ENCODE data around the gene CTDSP2. TPM values are rescaled to one million over a fixed set of nuclear protein-coding genes. Genes with fewer than 3 reads are reported as not detected.
A peak's percentile ranks its signal among the peaks of the same experiment; 100 is the strongest.

Gene CTDSP2
- total and polyA plus RNA-seq, 10 of the 15 experiments (the other 5 are each of a cell fraction or from before 2014, with no cell fraction given) = 17.3 to 98.2 (median 54.1) TPM

- no peak for TF ChIP-seq ZNF217 (IDR thresholded peaks at IDR 0.05)
- TF ChIP-seq HSF1 (IDR thresholded peaks at IDR 0.05; ENCODE audit: low read depth, low read length) = no peak
- TF ChIP-seq SUZ12 (IDR thresholded peaks at IDR 0.05; ENCODE audit: unreplicated experiment) = no peak
- no peak for TF ChIP-seq PKNOX1 (IDR thresholded peaks at IDR 0.05)
- TF ChIP-seq JUND (IDR thresholded peaks at IDR 0.05; ENCODE audit: low read depth, low read length) = no peak
- no peak; a peak in 1 of 4 replicates for TF ChIP-seq IKZF2 (IDR thresholded peaks at IDR 0.05)
- TF ChIP-seq FOXK2 (IDR thresholded peaks at IDR 0.05) = no peak
Measured at GRCh38 chr12:57771236-57771872, 75.2 kb downstream of the CTDSP2 start (continued).

GRCh38 chr12:57770734-57771133 lies 75.8 kb downstream of the CTDSP2 start:
- H3K27me3 ChIP-seq (replicated peaks in 1 of 2; ENCODE audit: control insufficient read depth in 2 of 2, insufficient read depth in 2 of 2, low read length in 1 of 2) = peaks cover 6 to 8% of the 10 kb centered on the region in 2 experiments; a peak in 3 of 4 replicates
- H4K20me1 ChIP-seq (ENCODE audit: control insufficient read depth, insufficient read depth) = no peaks in the 10 kb centered on the region
- SMC1A ChIA-PET (ENCODE audit: uncharacterized antibody, unreplicated experiment) = interaction anchor here (0.7 kb wide), 1 partner anchor 11 kb away, joined by 3 read pairs; no protein-coding TSS in a partner anchor
- 54% methylated on average over 4 of the region's 4 CpGs for WGBS (ENCODE audit: insufficient coverage, insufficient replicate concordance, low lambda C conversion rate, missing lambda C conversion rate)
- H3K4me1 ChIP-seq (ENCODE audit: control insufficient read depth, insufficient read depth, low read length) = peaks cover 11% of the 10 kb centered on the region
- peak overlapping the region; percentile 99; the same call in 1 of the 2 replicates for H3K4me2 ChIP-seq (ENCODE audit: control insufficient read depth, insufficient read depth)
- BruUV-seq (replicated peaks) = no TSS peak
- CTCF ChIA-PET = interaction anchor here (0.5 to 7.3 kb wide), 4 partner anchors 11 to 19 kb away, joined by 3 to 62 read pairs (median 4); partner anchors contain the start of genes CDK4, MARCHF9 and TSFM
- FAIRE-seq (peak; percentile 75), DNase-seq (ENCODE audit: low read depth, low spot score) (no peak), ATAC-seq (no peak)
- no peak overlapping the region for H2AFZ ChIP-seq (ENCODE audit: control insufficient read depth, low read depth, low read length)
- no peaks in the 10 kb centered on the region for H3K79me2 ChIP-seq (ENCODE audit: control insufficient read depth, insufficient read depth, low read length)
- H3K9ac ChIP-seq (ENCODE audit: control insufficient read depth, insufficient read depth, low read length) = no peak overlapping the region
- H3K4me3 ChIP-seq = peak overlapping the region; percentile 90; the same call in 1 of the 2 replicates
- intact Hi-C loops (cut with micrococcal nuclease; ENCODE audit: unreplicated experiment) (no loop called here), in situ Hi-C loops (cut with MboI) (no loop called here)
- H3K36me3 ChIP-seq (ENCODE audit: control insufficient read depth in 2 of 2, insufficient read depth in 2 of 2, low read length in 1 of 2) = peaks cover 0 to 4% of the 10 kb centered on the region in 2 experiments; a peak in 2 of 4 replicates
- H3K9me3 ChIP-seq (replicated peaks; ENCODE audit: control insufficient read depth, insufficient read depth, low read length) = no peaks in the 10 kb centered on the region
- 0 out of 2 replicates have a peak overlapping the region, but pooled peaks have one; percentile 27 for H3K27ac ChIP-seq (ENCODE audit: control insufficient read depth, insufficient read depth)
- RAD21 ChIA-PET (ENCODE audit: unreplicated experiment) = no interaction called here
- POLR2A ChIA-PET = interaction anchor here (0.8 kb wide), 1 partner anchor 25 kb away, joined by 3 read pairs; no protein-coding TSS in a partner anchor
- TF ChIP-seq RAD21 (IDR thresholded peaks at IDR 0.05; ENCODE audit: insufficient read depth, low read depth, low read length) = no peak
- TF ChIP-seq IKZF2 (IDR thresholded peaks at IDR 0.05) = no peak
- no peak for TF ChIP-seq SREBF2 (IDR thresholded peaks at IDR 0.05; ENCODE audit: low read length)
- no peak for TF ChIP-seq YY1 (IDR thresholded peaks at IDR 0.05; ENCODE audit: low read depth, low read length)
- no peak for TF ChIP-seq RBBP5 (conservative IDR thresholded peaks at IDR 0.05)
- no peak for TF ChIP-seq ZSCAN29 (IDR thresholded peaks at IDR 0.05)
- no peak for TF ChIP-seq BACH1 (IDR thresholded peaks at IDR 0.05; ENCODE audit: borderline replicate concordance)
- no peak for TF ChIP-seq STAT1 (conservative IDR thresholded peaks at IDR 0.05)
- TF ChIP-seq CBX5 (IDR thresholded peaks at IDR 0.05; ENCODE audit: low read depth) = no peak
- no peak for TF ChIP-seq IRF5 (IDR thresholded peaks at IDR 0.05; ENCODE audit: borderline replicate concordance)
- no peak for TF ChIP-seq ZBED1 (IDR thresholded peaks at IDR 0.05; ENCODE audit: borderline replicate concordance)
- TF ChIP-seq BMI1 (IDR thresholded peaks at IDR 0.05; ENCODE audit: borderline replicate concordance) = no peak
- TF ChIP-seq IRF3 (IDR thresholded peaks at IDR 0.05) = no peak
- TF ChIP-seq FOXK2 (IDR thresholded peaks at IDR 0.05) = no peak
- TF ChIP-seq NR2C1 (IDR thresholded peaks at IDR 0.05) = no peak
